SU-DHL-6 (cell line): ENCODE results near the gene FSTL4.

Experiments used
- H2AFZ ChIP-seq: fragments of 200-600 bp; sonication (generic); 2 replicates; pipeline ENCODE4 v1.6.1; 2014; ENCODE audit warnings: low read depth, mild to moderate bottlenecking, moderate library complexity, mixed read lengths, antibody characterized with exemption, low read length; ENCODE audit not compliant: severe bottlenecking
- H3F3A ChIP-seq: fragments of 200-600 bp; shearing (Covaris generic); 2 replicates; pipeline ENCODE4 v1.6.0; 2016; ENCODE audit warnings: antibody characterized with exemption, mild to moderate bottlenecking; ENCODE audit not compliant: insufficient read depth
- H3K27ac ChIP-seq: fragments of 200-600 bp; sonication (generic); 2 replicates; pipeline ENCODE4 v1.5.1; 2016; ENCODE audit warnings: low read depth, mild to moderate bottlenecking, low read length, moderate library complexity, mixed read lengths
- H3K27me3 ChIP-seq: fragments of 200-600 bp; sonication (generic), shearing (Covaris generic); 2 replicates; pipeline ENCODE4 v1.6.0; 2014; ENCODE audit warnings: mild to moderate bottlenecking, low read length
- H3K36me3 ChIP-seq: fragments of 200-600 bp; sonication (generic); 2 replicates; pipeline ENCODE4 v1.6.1; 2014; ENCODE audit warnings: mild to moderate bottlenecking, low read length, mixed read lengths
- H3K4me2 ChIP-seq: fragments of 300-600, 200-600 bp; shearing (Covaris generic), sonication (generic); 2 replicates; pipeline ENCODE4 v1.6.0; 2014; ENCODE audit warnings: low read length, low read depth, mild to moderate bottlenecking; ENCODE audit not compliant: poor library complexity, severe bottlenecking
- H3K4me3 ChIP-seq: fragments of 200-600 bp; sonication (generic); 2 replicates; pipeline ENCODE4 v1.5.1; 2014; ENCODE audit warnings: antibody characterized with exemption, low read length, mild to moderate bottlenecking, mixed read lengths; ENCODE audit not compliant: insufficient read depth, poor library complexity, severe bottlenecking
- H3K79me2 ChIP-seq: fragments of 200-600 bp; sonication (generic); 2 replicates; pipeline ENCODE4 v1.6.1; 2014; ENCODE audit warnings: mild to moderate bottlenecking, low read length, moderate library complexity; ENCODE audit not compliant: insufficient read depth
- H3K9ac ChIP-seq: fragments of 200-600 bp; sonication (generic); 2 replicates; pipeline ENCODE4 v1.7.0; 2014; ENCODE audit warnings: mild to moderate bottlenecking, low read length
- H3K9me2 ChIP-seq: fragments of 200-600 bp; sonication (generic); replicated peaks from 2 replicates; pipeline ENCODE4 v1.6.1; 2014; ENCODE audit warnings: low read length; ENCODE audit not compliant: insufficient read depth
- H3K9me3 ChIP-seq: fragments of 200-600 bp; sonication (generic); 2 replicates; pipeline ENCODE4 v1.6.1; 2014; ENCODE audit warnings: low read length, mixed read lengths; ENCODE audit not compliant: insufficient read depth
- H4K20me1 ChIP-seq: fragments of 200-600 bp; sonication (generic); 2 replicates; pipeline ENCODE4 v1.6.1; 2014; ENCODE audit warnings: low read depth, mild to moderate bottlenecking, antibody characterized with exemption, low read length, moderate library complexity, mixed read lengths
- EZH2phosphoT487 ChIP-seq: fragments of 200-600 bp; sonication (generic), shearing (Covaris generic); conservative IDR thresholded peaks from 2 replicates; pipeline ENCODE4 v1.6.1; 2018; ENCODE audit warnings: mild to moderate bottlenecking, antibody characterized with exemption, low read length, moderate library complexity, mixed read lengths
- TF ChIP-seq, protein P1 (sequence below): fragments of 200-600 bp; sonication (generic); IDR thresholded peaks from one replicate; pipeline ENCODE4 v1.5.1; 2017; ENCODE audit warnings: antibody characterized with exemption, mild to moderate bottlenecking, low read length, moderate library complexity; ENCODE audit not compliant: insufficient read depth, poor library complexity, severe bottlenecking

Gene FSTL4

DNA sequence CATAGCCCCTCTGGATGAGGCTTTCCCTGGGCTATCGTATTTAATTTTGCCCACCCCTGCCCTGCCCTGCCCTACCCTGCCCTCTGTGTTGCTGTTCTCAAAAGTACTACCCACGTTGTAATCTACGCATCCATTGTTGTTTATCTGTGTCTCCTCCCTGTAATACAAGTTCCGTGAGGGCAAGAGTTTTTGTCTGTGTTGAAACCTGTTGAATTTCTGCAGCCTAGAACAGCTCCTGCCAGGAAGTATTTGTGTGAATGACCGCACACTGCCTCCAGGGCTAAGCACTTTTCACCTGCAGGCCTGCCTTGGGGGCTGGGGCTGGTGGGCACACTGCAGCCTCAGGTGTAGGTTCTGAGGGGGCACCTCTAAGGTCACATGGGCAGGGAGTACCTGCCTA is 315.7 kb downstream of the FSTL4 start:
- Histone ChIP-seq H3K27ac (no peak overlapping the region), H4K20me1 (no peaks in the 10 kb centered on the region), H3K79me2 (no peaks in the 10 kb centered on the region), H3K9me2 (no peaks in the 10 kb centered on the region), H3F3A (no peaks in the 10 kb centered on the region), H3K36me3 (no peaks in the 10 kb centered on the region), H3K4me3 (no peak overlapping the region), H3K27me3 (no peaks in the 10 kb centered on the region), H3K9me3 (no peaks in the 10 kb centered on the region), H2AFZ (no peak overlapping the region), H3K4me2 (no peak overlapping the region), H3K9ac (no peak overlapping the region)
- TF ChIP-seq, protein P1, sequence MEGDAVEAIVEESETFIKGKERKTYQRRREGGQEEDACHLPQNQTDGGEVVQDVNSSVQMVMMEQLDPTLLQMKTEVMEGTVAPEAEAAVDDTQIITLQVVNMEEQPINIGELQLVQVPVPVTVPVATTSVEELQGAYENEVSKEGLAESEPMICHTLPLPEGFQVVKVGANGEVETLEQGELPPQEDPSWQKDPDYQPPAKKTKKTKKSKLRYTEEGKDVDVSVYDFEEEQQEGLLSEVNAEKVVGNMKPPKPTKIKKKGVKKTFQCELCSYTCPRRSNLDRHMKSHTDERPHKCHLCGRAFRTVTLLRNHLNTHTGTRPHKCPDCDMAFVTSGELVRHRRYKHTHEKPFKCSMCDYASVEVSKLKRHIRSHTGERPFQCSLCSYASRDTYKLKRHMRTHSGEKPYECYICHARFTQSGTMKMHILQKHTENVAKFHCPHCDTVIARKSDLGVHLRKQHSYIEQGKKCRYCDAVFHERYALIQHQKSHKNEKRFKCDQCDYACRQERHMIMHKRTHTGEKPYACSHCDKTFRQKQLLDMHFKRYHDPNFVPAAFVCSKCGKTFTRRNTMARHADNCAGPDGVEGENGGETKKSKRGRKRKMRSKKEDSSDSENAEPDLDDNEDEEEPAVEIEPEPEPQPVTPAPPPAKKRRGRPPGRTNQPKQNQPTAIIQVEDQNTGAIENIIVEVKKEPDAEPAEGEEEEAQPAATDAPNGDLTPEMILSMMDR = no peak
- TF ChIP-seq EZH2phosphoT487 = no peak

DNA sequence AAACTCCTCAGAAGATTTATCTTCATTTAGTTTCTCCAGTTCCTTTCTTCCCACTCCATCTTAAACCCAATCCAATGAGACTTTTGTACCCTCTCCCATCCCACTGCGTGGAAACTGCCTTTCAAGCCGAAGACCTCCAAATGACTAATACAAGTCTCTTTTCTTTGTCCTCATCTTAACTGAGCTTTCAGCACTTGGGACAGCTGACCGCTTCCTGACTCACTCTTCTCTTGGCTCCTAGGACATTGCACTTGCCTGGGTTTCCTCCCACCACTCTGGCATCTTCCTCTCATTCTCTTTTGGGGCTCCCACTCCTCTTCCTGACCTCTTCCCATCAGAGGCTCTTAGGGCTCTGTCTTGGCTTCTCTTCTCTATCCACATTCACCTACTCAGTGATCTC is 316.8 kb downstream of the FSTL4 start:
- Histone ChIP-seq H3K27me3 (no peaks in the 10 kb centered on the region), H3K4me3 (no peak overlapping the region), H3K36me3 (no peaks in the 10 kb centered on the region), H3F3A (no peaks in the 10 kb centered on the region), H3K27ac (no peak overlapping the region), H3K9ac (no peak overlapping the region), H3K4me2 (no peak overlapping the region), H4K20me1 (no peaks in the 10 kb centered on the region), H3K79me2 (no peaks in the 10 kb centered on the region), H2AFZ (no peak overlapping the region), H3K9me2 (no peaks in the 10 kb centered on the region), H3K9me3 (no peaks in the 10 kb centered on the region)
- TF ChIP-seq EZH2phosphoT487 = no peak
- TF ChIP-seq, protein P1 = no peak

DNA sequence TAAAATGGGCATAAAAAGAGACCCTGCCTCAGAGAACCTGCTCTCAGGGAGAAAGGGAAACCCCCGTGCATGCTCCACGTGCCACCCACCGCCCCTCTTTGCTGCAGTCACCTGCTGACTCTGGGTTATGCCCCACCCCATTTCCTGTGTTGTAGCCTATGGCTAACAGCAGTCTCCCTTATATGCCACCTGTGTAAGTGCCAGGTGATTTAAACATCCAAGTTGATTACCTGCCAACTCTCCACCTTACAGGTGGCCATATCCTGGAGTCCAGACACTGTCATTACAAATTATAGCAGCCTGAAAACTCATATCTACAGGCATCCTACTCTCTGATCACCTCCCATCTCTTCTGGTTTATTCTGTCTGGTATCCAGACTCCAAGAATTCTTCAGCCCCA is 318.0 kb downstream of the FSTL4 start:
- no peak overlapping the region for H3K9ac ChIP-seq
- no peak overlapping the region for H2AFZ ChIP-seq
- no peaks in the 10 kb centered on the region for H3K9me2 ChIP-seq
- H3K4me2 ChIP-seq = no peak overlapping the region
- no peaks in the 10 kb centered on the region for H4K20me1 ChIP-seq
- H3K27me3 ChIP-seq = no peaks in the 10 kb centered on the region
- no peaks in the 10 kb centered on the region for H3K36me3 ChIP-seq
- H3K4me3 ChIP-seq = no peak overlapping the region
- no peak overlapping the region for H3K27ac ChIP-seq
- no peaks in the 10 kb centered on the region for H3K9me3 ChIP-seq
- H3K79me2 ChIP-seq = no peaks in the 10 kb centered on the region
- H3F3A ChIP-seq = no peaks in the 10 kb centered on the region
- no peak for TF ChIP-seq EZH2phosphoT487

DNA sequence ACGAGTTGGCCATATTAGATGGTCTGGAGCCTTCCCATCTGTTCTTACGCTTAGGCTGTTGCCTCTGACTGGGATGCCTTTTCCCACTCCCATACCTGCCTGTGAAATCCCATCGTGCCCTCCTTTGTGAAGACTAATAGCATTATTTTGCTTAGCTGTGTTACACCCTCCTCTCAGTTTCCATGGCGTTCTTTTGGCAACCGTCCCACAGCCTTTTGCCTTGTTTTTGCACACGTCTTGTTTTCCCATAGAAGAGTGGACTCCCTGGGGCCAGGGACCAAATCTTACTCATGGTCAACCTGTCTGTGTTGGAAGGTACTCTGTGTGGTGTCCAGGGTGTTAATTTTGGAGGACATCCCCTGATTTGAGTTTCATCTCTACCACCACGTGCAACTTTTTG is 318.4 kb downstream of the FSTL4 start:
- H4K20me1 ChIP-seq = no peaks in the 10 kb centered on the region
- H3K4me2 ChIP-seq = no peak overlapping the region
- no peaks in the 10 kb centered on the region for H3K9me2 ChIP-seq
- no peaks in the 10 kb centered on the region for H3F3A ChIP-seq
- no peaks in the 10 kb centered on the region for H3K9me3 ChIP-seq
- H3K4me3 ChIP-seq = no peak overlapping the region
- H3K36me3 ChIP-seq = no peaks in the 10 kb centered on the region
- H3K79me2 ChIP-seq = no peaks in the 10 kb centered on the region
- no peak overlapping the region for H2AFZ ChIP-seq
- no peak overlapping the region for H3K27ac ChIP-seq
- H3K9ac ChIP-seq = no peak overlapping the region
- no peak for TF ChIP-seq EZH2phosphoT487
- TF ChIP-seq, protein P1 = no peak
- no peaks in the 10 kb centered on the region for H3K27me3 ChIP-seq
